ENCODE measurements around the gene PLEKHG4. TPM values are rescaled to one million over a fixed set of nuclear protein-coding genes. Genes with fewer than 3 reads are reported as not detected.

The PLEKHG4 gene
- total RNA-seq, 1 experiment from 2014 or later, result 38.5 TPM

DNA sequence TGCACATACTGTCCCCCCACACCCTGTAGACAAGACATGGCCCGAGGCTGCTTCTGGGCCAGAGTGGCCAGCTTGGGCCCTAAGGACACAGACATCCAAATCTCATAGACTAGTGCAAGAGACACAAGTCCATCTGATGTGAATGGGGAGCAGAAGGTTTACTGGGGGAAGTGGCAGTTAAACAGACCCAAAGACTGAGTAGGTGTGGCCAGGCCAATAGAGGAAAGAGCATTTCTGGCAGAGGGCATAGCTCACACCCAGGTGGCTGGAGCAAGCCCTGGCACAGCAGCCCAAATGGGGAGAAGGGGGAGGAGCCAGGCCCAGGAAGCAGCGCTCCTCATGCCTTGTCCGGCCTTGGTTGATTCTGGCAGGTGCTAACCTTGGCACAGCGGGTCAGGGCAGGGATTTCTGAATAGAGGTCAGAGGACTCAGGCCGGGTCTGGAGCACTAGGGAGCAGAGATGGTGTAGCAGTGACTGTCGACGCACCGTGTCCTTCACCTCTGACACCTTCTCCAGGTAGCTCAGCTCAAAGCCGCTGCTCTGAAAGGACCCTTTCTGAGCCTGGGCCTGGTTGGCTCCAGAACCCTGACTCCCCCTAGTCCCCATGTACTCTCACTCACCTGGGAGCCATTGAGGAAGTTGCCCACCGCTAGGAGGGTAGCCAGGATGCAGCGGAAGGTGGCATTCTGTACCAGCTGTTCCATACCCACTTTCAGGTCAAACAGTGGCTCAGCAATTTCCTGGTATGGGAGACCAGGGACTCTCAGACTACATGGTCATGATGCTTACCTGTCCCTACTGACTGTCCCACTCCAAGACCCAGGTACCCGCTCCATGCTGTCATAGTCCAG, 48.3 kb upstream of the PLEKHG4 start:
- Histone ChIP-seq H3K4me3 (replicated peaks in 1 of 2; ENCODE audit: low read depth in 1 of 2, low read length in 2 of 2) (no peak overlapping the region), H3K9ac (ENCODE audit: low read length) (no peak overlapping the region), H3K9me2 (ENCODE audit: insufficient read depth) (no peaks in the 10 kb centered on the region), H3K36me3 (ENCODE audit: control insufficient read depth in 1 of 2, insufficient read depth in 2 of 2, low read length in 2 of 2) (peaks cover 29 to 54% of the 10 kb centered on the region in 2 experiments), H3K9me3 (ENCODE audit: control insufficient read depth in 1 of 2, insufficient read depth in 1 of 2, low read depth in 1 of 2, low read length in 2 of 2) (no peaks in the 10 kb centered on the region), H3K27ac (ENCODE audit: low read depth, low read length) (no peak overlapping the region), H3K79me2 (ENCODE audit: insufficient read depth, low read length) (peaks cover 25% of the 10 kb centered on the region), H2AFZ (ENCODE audit: low read depth, low read length, poor library complexity, severe bottlenecking) (no peak overlapping the region), H4K20me1 (ENCODE audit: insufficient read depth) (no peaks in the 10 kb centered on the region), H3K4me2 (ENCODE audit: low read length) (no peak overlapping the region), H3K4me1 (ENCODE audit: control insufficient read depth in 1 of 2, insufficient read depth in 2 of 2, low read length in 2 of 2) (peaks cover 6 to 18% of the 10 kb centered on the region in 2 experiments; a peak in 3 of 4 replicates), H3K27me3 (ENCODE audit: insufficient read depth, low read length) (no peaks in the 10 kb centered on the region)
- BruUV-seq (replicated peaks), result no TSS peak
- ChIA-PET POLR2A (interaction anchor here (1.0 kb wide), 1 partner anchor 15 kb away, joined by 3 read pairs; no protein-coding TSS in a partner anchor), CTCF (no interaction called here), RAD21 (ENCODE audit: low non-redundant PET in 1 of 2, low total read pairs in 2 of 2, uncharacterized antibody in 2 of 2, unreplicated experiment in 2 of 2) (no interaction called here)
- DNase-seq (ENCODE audit: low read depth, low spot score) (no peak), ATAC-seq (no peak)
- TF ChIP-seq YY1 (IDR thresholded peaks at IDR 0.05; ENCODE audit: extremely low read depth, insufficient replicate concordance, low read depth, low read length), result no peak
- TF ChIP-seq EZH2phosphoT487 (IDR thresholded peaks at IDR 0.05; ENCODE audit: borderline replicate concordance), result no peak
- TF ChIP-seq POLR2A (IDR thresholded peaks at IDR 0.05; ENCODE audit: borderline replicate concordance, extremely low read depth, insufficient read depth, insufficient read length), result no peak
- intact Hi-C loops (cut with micrococcal nuclease), result no loop called here

DNA sequence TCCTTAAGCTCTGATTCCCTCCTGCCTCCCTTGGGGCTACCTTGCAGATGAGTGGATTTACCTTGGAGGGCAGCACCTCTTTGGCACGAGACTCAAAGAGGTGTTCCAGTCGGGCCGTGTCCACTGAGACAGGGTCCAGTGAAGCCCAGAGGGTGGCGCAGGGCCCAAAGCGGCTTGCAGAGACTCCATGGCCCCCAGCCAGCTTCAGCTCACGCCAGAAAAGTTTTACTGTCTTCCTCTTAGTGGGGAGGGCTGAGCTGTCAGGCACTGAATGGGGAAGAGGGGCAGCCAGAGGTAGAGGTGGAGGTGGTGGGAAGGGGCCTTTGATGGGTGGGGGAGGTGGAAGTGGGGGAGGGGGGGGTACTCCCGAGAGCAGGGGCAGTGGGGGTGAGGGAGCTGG, 45.7 kb upstream of the PLEKHG4 start:
- POLR2A ChIA-PET, result interaction anchor here (1.3 to 1.6 kb wide), 2 partner anchors 10 to 14 kb away, joined by 3 to 7 read pairs; partner anchors contain the start of gene FHOD1
- no TSS peak for BruUV-seq (replicated peaks)

More for the DNA sequence above, 45.7 kb upstream of the PLEKHG4 start:
- Histone ChIP-seq H3K36me3 (ENCODE audit: control insufficient read depth in 1 of 2, insufficient read depth in 2 of 2, low read length in 2 of 2) (peaks cover 39 to 63% of the 10 kb centered on the region in 2 experiments), H2AFZ (ENCODE audit: low read depth, low read length, poor library complexity, severe bottlenecking) (no peak overlapping the region), H3K4me1 (ENCODE audit: control insufficient read depth in 1 of 2, insufficient read depth in 2 of 2, low read length in 2 of 2) (peaks cover 0 to 12% of the 10 kb centered on the region in 2 experiments; a peak in 2 of 4 replicates), H3K27ac (ENCODE audit: low read depth, low read length) (no peak overlapping the region), H3K4me2 (ENCODE audit: low read length) (no peak overlapping the region), H3K9me3 (ENCODE audit: control insufficient read depth in 1 of 2, insufficient read depth in 1 of 2, low read depth in 1 of 2, low read length in 2 of 2) (no peaks in the 10 kb centered on the region), H3K27me3 (ENCODE audit: insufficient read depth, low read length) (no peaks in the 10 kb centered on the region), H3K4me3 (replicated peaks in 1 of 2; ENCODE audit: low read depth in 1 of 2, low read length in 2 of 2) (no peak overlapping the region), H3K9ac (ENCODE audit: low read length) (no peak overlapping the region), H3K9me2 (ENCODE audit: insufficient read depth) (no peaks in the 10 kb centered on the region), H3K79me2 (ENCODE audit: insufficient read depth, low read length) (peaks cover 11% of the 10 kb centered on the region; the same call in 1 of the 2 replicates), H4K20me1 (ENCODE audit: insufficient read depth) (no peaks in the 10 kb centered on the region)
- intact Hi-C loops (cut with micrococcal nuclease), result no loop called here
- CTCF ChIA-PET, result interaction anchor here (1.4 kb wide), 1 partner anchor 13 kb away, joined by 4 read pairs; no protein-coding TSS in a partner anchor
- TF ChIP-seq SP1 (IDR thresholded peaks at IDR 0.05; ENCODE audit: low read depth) (no peak), CTCF (IDR thresholded peaks at IDR 0.05 in 2 of 3, conservative IDR thresholded peaks at IDR 0.05 in 1 of 3; ENCODE audit: borderline replicate concordance in 1 of 3, insufficient read depth in 1 of 3, low read depth in 2 of 3, low read length in 2 of 3) (no peak), ATF3 (IDR thresholded peaks at IDR 0.05) (no peak), ZFX (IDR thresholded peaks at IDR 0.05) (no peak), SRF (IDR thresholded peaks at IDR 0.05; ENCODE audit: low read depth) (no peak), JUND (IDR thresholded peaks at IDR 0.05) (no peak), TCF7L2 (IDR thresholded peaks at IDR 0.05; ENCODE audit: borderline replicate concordance, extremely low read depth, insufficient read depth, insufficient read length) (no peak)
- no peak for ATAC-seq
- RAD21 ChIA-PET (ENCODE audit: low non-redundant PET in 1 of 2, low total read pairs in 2 of 2, uncharacterized antibody in 2 of 2, unreplicated experiment in 2 of 2), result no interaction called here
- DNase-seq (ENCODE audit: low read depth, low spot score), result no peak

Data from HCT116 (cell line).